PC-3 (cell line): ENCODE measurements around the gene KLF1. TPM values are rescaled to one million over a fixed set of nuclear protein-coding genes. Genes with fewer than 3 reads are reported as not detected.

ENCODE experiments used
- ATAC-seq: fragments of 200-7000 bp; cut with Tn5 transposase; 2 replicates; pipeline ENCODE4 v1.9.1; 2020; ENCODE audit warnings: mild to moderate bottlenecking, moderate library complexity
- BruUV-seq: library from RNA; stranded (reverse); fragments of 400-500 nt; replicated peaks from 2 replicates; lab custom pipeline; 2021; lab: Mats Ljungman, UMichigan
- CTCF ChIA-PET: fragments of 300-600 bp; sonication (Branson Sonifier 250); formaldehyde crosslinking; loops from one replicate; lab custom pipeline; 2022; ENCODE audit warnings: antibody characterized with exemption; lab: Charles Lee
- POLR2A ChIA-PET: fragments of 300-600 bp; sonication (Branson Sonifier 250); formaldehyde crosslinking; loops from one replicate; lab custom pipeline; 2022; ENCODE audit warnings: antibody characterized with exemption; ENCODE audit not compliant: unreplicated experiment; lab: Charles Lee
- DNase-seq: peaks from one replicate; pipeline ENCODE4 v3.0.0-alpha.2; 2015
- H2AFZ ChIP-seq: fragments of 300-600 bp; sonication (generic); 2 replicates; pipeline ENCODE4 v1.6.0; 2016; ENCODE audit warnings: antibody characterized with exemption, low read length
- H3F3A ChIP-seq: fragments of 300-600 bp; sonication (generic); one replicate; pipeline ENCODE4 v1.6.0; 2017; ENCODE audit warnings: antibody characterized with exemption, low read length, control low read depth, mild to moderate bottlenecking; ENCODE audit not compliant: unreplicated experiment
- H3K27ac ChIP-seq: fragments of 300-600 bp; sonication (generic); 2 replicates; pipeline ENCODE4 v1.5.1; 2016; ENCODE audit warnings: mild to moderate bottlenecking, low read length
- H3K27me3 ChIP-seq: fragments of 300-600 bp; sonication (generic); 2 replicates; pipeline ENCODE4 v1.6.1; 2016; ENCODE audit warnings: low read length, mixed read lengths
- H3K36me3 ChIP-seq: fragments of 300-600 bp; sonication (generic); 2 replicates; pipeline ENCODE4 v1.6.1; 2016; ENCODE audit warnings: low read depth, mixed run types, low read length, mixed read lengths
- H3K4me1 ChIP-seq: fragments of 300-600 bp; sonication (generic); 2 replicates; pipeline ENCODE4 v1.5.1; 2016; ENCODE audit warnings: low read length; ENCODE audit not compliant: insufficient read depth
- H3K4me2 ChIP-seq: fragments of 300-600 bp; sonication (generic); 2 replicates; pipeline ENCODE4 v1.6.0; 2016; ENCODE audit warnings: low read length
- H3K4me3 ChIP-seq: fragments of 300-600 bp; sonication (generic); 2 replicates; pipeline ENCODE4 v1.5.1; 2016; ENCODE audit warnings: mild to moderate bottlenecking, low read length, mixed read lengths
- H3K79me2 ChIP-seq: fragments of 300-600 bp; sonication (generic); 2 replicates; pipeline ENCODE4 v1.6.1; 2017; ENCODE audit warnings: low read length, mixed read lengths
- H3K9ac ChIP-seq: fragments of 300-600 bp; sonication (generic); 2 replicates; pipeline ENCODE4 v1.6.0; 2016; ENCODE audit warnings: mild to moderate bottlenecking, low read length
- H3K9me2 ChIP-seq: fragments of 300-600 bp; sonication (generic); replicated peaks from 2 replicates; pipeline ENCODE4 v1.6.1; 2016; ENCODE audit warnings: mixed run types, low read length, mixed read lengths
- H3K9me3 ChIP-seq: fragments of 300-600 bp; sonication (generic); 2 replicates; pipeline ENCODE4 v1.6.1; 2016; ENCODE audit warnings: low read length, mixed read lengths
- H4K20me1 ChIP-seq: fragments of 300-600 bp; sonication (generic); 2 replicates; pipeline ENCODE4 v1.6.1; 2016; ENCODE audit warnings: low read length, mixed read lengths
- CTCF ChIP-seq: fragments of 300-600 bp; sonication (generic); conservative IDR thresholded peaks from 2 replicates; pipeline ENCODE4 v1.5.1; 2017; ENCODE audit warnings: antibody characterized with exemption, low read depth, mild to moderate bottlenecking, low read length
- EZH2 ChIP-seq: fragments of 300-600 bp; sonication (generic); IDR thresholded peaks from one replicate; pipeline ENCODE4 v1.6.1; 2017; ENCODE audit warnings: antibody characterized with exemption, mild to moderate bottlenecking, low read length; ENCODE audit not compliant: unreplicated experiment
- EZH2phosphoT487 ChIP-seq: fragments of 300-600 bp; sonication (generic); IDR thresholded peaks from 2 replicates; pipeline ENCODE4 v1.6.1; 2018; ENCODE audit warnings: mild to moderate bottlenecking, antibody characterized with exemption, low read length, borderline replicate concordance
- intact Hi-C: fragments of 100-400 bp; cut with micrococcal nuclease; formaldehyde crosslinking; loops from 2 replicates; pipeline ENCODE4 v1.9.0; 2023
- total RNA-seq: library from RNA; depleted of rRNA; stranded (reverse); fragments of >200 nt; gene quantifications from 2 replicates; pipeline ENCODE4 v1.2.3, GENCODE V29; 2014

The KLF1 gene
- total RNA-seq, 1 experiment from 2014 or later = not detected

- no peak overlapping the region for H3K4me3 ChIP-seq
Measured at GRCh38 chr19:12841094-12841493, 45.9 kb downstream of the KLF1 start.

GRCh38 chr19:12840091-12841079, 46.6 kb downstream of the KLF1 start:
- Histone ChIP-seq H3K9me3 (no peaks in the 10 kb centered on the region), H3K36me3 (no peaks in the 10 kb centered on the region), H3F3A (peaks cover 13% of the 10 kb centered on the region), H3K4me2 (no peak overlapping the region), H3K4me3 (no peak overlapping the region), H3K27ac (no peak overlapping the region), H3K9me2 (no peaks in the 10 kb centered on the region), H3K27me3 (no peaks in the 10 kb centered on the region), H3K4me1 (peaks cover 23% of the 10 kb centered on the region), H4K20me1 (0 out of 2 replicates have a peak, but pooled peaks cover 4% of the 10 kb centered on the region), H3K79me2 (peaks cover 4% of the 10 kb centered on the region), H2AFZ (no peak overlapping the region), H3K9ac (no peak overlapping the region)
- ATAC-seq (peak; percentile 30), DNase-seq (peak; percentile 93)
- CTCF ChIA-PET = no interaction called here
- BruUV-seq = no TSS peak
- intact Hi-C loops = no loop called here
- TF ChIP-seq CTCF = no peak
- no peak for TF ChIP-seq EZH2
- TF ChIP-seq EZH2phosphoT487 = no peak
- POLR2A ChIA-PET = no interaction called here

More at GRCh38 chr19:12841094-12841493, 45.9 kb downstream of the KLF1 start:
- H3K27me3 ChIP-seq = no peaks in the 10 kb centered on the region
- no peak overlapping the region for H3K9ac ChIP-seq
- H3K79me2 ChIP-seq = peaks cover 4% of the 10 kb centered on the region
- H2AFZ ChIP-seq = no peak overlapping the region
- peaks cover 13% of the 10 kb centered on the region for H3F3A ChIP-seq
- no peak for ATAC-seq
- no TSS peak for BruUV-seq
- no peak overlapping the region for H3K27ac ChIP-seq
- ChIA-PET POLR2A (no interaction called here), CTCF (no interaction called here)
- H3K36me3 ChIP-seq = no peaks in the 10 kb centered on the region
- 0 out of 2 replicates have a peak, but pooled peaks cover 4% of the 10 kb centered on the region for H4K20me1 ChIP-seq
- H3K9me3 ChIP-seq = no peaks in the 10 kb centered on the region
- intact Hi-C loops = no loop called here
- DNase-seq = no peak
- H3K4me2 ChIP-seq = no peak overlapping the region
- TF ChIP-seq CTCF (no peak), EZH2phosphoT487 (no peak), EZH2 (no peak)
- no peaks in the 10 kb centered on the region for H3K9me2 ChIP-seq
- H3K4me1 ChIP-seq = peaks cover 23% of the 10 kb centered on the region
